NCI-H1417 (cell line): ENCODE data around the gene PER1.

Experiments
- DNase-seq, 3 experiments: peaks; one replicate each; lab custom pipeline; 2025; lab: John Stamatoyannopoulos, UW

The PER1 gene, protein sequence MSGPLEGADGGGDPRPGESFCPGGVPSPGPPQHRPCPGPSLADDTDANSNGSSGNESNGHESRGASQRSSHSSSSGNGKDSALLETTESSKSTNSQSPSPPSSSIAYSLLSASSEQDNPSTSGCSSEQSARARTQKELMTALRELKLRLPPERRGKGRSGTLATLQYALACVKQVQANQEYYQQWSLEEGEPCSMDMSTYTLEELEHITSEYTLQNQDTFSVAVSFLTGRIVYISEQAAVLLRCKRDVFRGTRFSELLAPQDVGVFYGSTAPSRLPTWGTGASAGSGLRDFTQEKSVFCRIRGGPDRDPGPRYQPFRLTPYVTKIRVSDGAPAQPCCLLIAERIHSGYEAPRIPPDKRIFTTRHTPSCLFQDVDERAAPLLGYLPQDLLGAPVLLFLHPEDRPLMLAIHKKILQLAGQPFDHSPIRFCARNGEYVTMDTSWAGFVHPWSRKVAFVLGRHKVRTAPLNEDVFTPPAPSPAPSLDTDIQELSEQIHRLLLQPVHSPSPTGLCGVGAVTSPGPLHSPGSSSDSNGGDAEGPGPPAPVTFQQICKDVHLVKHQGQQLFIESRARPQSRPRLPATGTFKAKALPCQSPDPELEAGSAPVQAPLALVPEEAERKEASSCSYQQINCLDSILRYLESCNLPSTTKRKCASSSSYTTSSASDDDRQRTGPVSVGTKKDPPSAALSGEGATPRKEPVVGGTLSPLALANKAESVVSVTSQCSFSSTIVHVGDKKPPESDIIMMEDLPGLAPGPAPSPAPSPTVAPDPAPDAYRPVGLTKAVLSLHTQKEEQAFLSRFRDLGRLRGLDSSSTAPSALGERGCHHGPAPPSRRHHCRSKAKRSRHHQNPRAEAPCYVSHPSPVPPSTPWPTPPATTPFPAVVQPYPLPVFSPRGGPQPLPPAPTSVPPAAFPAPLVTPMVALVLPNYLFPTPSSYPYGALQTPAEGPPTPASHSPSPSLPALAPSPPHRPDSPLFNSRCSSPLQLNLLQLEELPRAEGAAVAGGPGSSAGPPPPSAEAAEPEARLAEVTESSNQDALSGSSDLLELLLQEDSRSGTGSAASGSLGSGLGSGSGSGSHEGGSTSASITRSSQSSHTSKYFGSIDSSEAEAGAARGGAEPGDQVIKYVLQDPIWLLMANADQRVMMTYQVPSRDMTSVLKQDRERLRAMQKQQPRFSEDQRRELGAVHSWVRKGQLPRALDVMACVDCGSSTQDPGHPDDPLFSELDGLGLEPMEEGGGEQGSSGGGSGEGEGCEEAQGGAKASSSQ (N-terminal part only)

DNA sequence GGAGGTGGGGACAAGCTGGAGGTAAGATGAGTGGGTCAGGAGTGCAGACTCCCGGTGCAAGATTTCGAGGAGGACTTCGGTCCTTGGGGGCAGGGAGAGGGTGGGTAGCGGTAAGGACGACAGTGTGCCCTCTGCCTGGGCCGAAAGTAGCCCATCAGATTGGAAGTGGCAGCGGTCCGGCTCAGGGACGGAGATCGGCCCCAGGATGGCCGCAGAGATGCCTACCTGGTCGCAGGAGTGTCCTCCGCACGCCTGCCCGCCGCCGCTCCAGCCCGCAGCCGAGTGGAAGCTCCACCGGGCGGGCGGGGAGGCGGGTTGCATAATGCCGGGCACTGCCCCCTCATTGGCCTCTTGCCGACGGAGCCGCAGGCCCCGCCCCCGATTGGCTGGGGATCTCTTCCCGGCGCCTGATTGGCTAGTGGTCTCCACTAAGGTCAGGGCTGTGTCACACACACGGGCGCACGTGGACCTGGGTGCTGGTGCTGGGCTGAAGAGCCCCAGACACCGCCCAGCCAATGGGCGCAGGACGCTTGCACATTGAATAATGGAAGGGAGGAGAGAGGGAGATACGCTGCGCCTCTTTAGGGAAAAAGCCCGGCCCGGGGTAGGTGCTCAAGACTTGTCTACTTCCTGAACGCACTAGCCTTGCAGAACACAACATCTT is at the start of gene PER1:
TSS of gene PER1 (minus strand) at position 293 of the 664 bp plus-strand sequence. CDS start 1,698 bp downstream, outside the sequence.
- peak; percentile 86 to 92 (median 90) for DNase-seq

DNA sequence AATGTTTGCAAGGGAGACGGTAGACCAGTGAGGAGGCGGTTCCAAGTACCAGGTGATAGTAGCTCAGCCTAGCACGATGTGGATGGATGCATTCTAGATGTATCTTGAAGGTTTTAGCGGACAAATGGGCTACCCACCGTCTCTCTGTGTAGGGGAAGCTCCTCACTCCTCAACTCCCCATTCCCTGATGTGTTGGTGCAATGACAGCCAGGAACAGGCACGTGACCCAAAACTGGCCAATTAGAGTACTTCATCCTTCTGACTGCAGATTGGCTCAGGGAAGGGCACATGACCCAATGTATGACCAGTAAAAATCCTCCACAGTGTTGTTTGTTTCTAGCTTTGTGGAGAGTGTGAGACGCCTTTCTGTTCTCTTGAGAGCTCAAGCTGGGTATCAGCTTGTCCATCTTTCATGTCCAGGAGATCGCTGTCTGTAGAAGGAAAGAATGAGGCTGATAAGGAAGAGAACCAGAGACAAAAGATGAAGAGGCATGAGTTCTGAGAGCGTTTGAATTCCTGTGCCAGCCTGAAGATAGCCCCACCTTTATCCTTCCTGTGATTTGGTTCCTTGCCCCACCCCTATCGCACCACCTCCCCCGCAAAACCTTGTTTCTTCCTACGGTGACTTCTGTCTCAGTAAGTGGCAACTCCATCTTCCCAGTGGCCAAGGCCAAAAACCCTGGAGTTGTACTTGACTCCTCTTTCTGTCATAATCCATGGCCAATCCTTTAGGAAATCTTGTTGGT is 40.0 kb upstream of the PER1 start:
- peak in 2 of 3 experiments; percentile 28 to 83 for DNase-seq

DNA sequence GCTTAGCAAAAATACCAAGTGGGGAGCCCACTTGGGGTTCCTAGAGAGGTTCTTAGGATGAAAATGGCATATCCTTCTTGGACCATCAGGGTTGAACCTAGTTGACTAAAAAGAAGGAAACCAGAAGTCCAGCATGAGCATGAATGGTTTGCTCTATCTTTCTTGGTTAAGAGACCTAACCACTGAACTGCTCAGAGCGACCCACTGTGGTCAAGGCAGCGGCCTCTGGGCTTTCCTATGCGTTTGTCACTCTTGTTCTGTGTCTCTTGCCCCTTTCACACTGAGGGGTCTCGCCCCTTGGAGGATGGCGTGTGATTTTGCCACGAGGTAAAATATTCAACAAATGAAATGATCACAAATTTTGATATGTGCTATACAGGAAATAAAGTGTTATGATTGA is 38.3 kb upstream of the PER1 start:
- DNase-seq: no peak

DNA sequence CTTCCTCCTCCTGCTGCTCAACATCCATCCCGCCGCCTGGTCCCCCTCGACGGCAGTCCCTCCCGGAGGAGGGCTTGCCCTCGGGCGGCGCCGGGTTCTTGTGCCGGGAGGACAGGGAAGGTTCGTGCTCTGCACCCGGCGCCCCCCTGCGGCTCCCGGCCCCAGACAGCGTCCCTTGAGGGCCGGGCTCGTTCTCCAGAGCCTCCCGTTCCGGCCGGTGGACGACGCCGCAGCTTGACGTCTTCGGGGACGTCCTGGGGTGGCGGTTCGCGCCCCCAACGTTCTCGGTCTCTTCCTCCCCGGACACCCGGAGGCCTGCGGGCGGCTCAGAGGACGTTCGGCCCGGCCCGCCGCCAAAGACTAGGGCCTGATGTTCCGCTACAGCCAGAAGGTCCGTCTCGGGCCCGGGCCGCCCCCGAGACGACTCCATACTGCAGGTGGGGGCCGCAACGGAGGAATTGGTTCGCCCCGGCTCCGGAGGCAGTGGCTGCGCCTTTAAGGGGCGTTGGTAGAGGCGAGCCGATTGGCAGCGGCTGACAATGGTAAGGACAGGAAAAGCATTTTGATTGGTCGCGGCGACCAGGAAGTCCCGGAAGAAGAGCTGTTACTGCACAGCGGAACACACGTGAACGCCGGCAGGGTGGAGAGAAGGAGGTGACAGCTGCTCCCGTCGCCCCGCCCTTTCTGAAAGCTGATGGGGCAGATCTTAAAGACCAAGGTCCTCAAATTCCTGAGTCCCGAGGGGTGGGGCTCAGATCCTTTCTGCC is 37.7 kb upstream of the PER1 start, which contains the start of gene BORCS6:
TSS of gene BORCS6 (minus strand) at position 470 of the 767 bp plus-strand sequence. CDS start at position 430, 40 bp downstream.
- peak; percentile 84 to 95 (median 90) for DNase-seq

DNA sequence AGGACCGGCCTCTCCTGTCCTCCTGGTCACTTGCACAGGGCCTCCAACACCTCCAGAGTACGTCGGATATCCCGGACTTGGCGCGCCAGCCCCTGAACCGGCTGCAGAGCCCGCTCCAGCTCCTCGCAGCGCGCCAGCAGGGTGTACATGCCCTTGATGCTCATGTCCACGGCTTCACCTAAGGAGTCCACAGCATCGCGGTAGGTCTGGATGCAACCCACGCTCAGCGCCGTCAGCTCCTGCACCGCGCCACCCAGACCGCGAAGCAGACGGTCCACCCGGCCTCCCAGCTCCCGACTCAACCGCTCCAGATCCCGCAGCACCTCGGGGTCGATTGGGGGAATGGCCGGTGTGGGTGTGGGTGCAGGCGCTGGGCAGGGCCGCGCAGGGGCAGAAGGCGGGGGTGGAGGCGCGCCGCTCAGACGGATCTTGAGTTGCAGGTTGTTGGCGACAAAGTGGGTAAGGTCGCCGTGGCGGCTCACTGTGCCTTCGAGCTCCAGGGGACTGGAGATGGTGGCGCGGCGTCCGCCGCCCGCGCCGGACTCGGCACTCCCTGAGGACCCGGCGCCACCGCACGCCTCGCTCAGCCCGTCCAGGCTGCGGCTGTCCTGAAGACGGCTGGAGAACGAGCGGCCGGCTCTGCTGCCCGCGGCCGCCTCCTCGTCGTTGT is 37.0 kb upstream of the PER1 start:
- DNase-seq: peak in 2 of 3 experiments; percentile 39 to 40

DNA sequence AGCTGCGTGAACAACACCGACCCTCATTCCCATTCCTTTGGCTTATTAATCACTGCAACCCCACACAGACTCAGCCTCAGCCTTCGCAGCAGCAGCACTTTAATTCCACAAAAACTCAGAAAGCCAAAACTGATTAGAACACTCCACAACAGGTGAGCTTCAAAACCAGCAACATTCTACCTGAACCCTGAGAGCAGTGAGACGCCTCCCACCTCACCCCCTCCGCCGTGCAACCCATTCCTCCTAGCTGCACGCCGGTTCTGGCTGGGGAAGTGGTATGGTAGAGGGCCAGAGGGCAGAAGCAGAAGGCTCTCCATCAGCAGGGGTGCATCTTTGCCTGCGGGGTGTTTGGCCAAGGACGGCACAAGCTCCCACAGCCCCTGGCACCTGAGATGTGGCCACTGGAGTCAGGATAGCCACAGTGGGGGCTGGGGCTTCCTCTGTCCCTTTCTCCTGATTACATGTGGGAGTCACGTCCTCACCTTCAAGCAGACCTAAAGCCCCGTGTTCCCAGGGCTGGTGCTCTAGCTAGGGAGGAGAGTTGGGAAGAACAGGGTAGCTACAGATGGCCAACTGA is 36.1 kb upstream of the PER1 start:
- peak in 1 of 3 experiments; percentile 17 for DNase-seq

DNA sequence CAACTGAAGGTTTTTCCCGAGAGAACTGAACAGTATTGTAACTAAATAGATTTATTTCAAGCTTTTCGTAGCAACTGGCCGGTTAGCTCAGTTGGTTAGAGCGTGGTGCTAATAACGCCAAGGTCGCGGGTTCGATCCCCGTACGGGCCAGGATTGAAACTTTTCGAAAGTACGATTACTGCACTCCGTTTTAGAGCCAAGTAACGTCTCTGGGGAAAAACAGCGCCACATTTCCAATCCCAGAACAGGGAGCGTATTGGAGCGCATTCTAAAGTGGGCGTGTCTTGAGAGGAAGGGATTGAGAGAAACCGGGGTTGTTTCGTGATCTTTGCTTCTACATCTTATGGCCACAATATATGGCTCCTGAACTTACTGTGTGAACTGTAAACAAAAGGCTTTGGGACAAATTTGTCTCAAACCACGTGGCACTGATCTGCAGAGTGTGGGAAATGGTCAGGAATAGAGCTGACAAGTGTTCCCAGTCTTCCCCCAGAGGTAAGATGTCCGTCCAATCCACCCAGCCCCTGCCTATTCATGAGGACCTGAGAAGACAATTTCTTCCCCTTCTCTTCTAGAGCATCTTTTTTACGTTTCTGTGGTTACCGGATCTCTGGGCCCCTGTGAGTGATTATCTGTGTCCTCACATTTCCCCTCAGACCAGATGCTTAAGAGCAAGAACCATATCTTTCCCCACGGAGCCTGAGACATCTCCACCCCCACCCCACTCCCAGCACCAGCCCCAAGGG is 35.5 kb upstream of the PER1 start:
- DNase-seq: peak; percentile 89 to 97 (median 90)

DNA sequence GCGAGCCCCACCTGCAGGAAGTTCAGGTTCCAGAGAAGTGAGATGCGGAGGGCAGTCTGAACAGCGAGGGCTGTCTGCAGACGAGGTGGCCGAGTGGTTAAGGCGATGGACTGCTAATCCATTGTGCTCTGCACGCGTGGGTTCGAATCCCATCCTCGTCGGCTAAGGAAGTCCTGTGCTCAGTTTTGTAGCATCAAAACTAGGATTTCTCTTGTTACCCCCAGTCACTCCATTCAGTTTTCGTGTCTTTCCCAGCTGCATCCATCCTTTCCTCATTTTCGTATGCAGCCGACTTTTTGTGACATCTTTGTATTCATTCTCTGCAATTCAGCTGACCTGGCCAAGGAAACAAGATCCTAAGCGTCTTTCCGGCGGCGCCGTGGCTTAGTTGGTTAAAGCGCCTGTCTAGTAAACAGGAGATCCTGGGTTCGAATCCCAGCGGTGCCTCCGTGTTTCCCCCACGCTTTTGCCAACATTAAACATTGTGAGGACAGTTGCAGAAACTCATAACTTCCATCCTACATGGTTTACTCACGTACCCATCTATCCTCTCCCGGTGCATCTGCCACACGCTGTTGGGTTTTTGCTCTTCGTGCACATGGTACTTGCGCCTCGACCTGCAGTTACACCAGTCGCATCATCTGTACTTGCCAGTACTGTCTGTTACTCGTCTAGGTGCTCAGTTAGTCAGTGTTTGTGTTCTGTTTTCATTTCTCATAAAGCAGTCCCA is 34.7 kb upstream of the PER1 start:
- DNase-seq: peak; percentile 88 to 98 (median 89)

DNA sequence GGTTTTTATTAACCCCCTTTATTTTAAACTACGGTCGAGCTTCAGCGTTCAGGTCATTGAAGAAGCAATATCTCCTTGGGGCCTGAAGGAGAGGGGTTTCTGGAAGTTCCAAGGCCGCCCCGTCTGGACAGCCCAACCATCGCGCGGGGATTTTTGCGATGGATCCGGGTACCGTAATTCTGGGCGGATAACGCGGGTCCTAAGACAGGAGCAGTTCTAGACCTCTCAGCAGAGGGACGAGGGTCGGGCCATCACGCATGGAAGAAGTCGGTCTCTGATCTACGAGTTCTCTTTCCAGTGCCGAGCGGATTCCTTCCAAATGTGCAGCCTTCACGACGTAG is 34.2 kb upstream of the PER1 start:
- no peak for DNase-seq

DNA sequence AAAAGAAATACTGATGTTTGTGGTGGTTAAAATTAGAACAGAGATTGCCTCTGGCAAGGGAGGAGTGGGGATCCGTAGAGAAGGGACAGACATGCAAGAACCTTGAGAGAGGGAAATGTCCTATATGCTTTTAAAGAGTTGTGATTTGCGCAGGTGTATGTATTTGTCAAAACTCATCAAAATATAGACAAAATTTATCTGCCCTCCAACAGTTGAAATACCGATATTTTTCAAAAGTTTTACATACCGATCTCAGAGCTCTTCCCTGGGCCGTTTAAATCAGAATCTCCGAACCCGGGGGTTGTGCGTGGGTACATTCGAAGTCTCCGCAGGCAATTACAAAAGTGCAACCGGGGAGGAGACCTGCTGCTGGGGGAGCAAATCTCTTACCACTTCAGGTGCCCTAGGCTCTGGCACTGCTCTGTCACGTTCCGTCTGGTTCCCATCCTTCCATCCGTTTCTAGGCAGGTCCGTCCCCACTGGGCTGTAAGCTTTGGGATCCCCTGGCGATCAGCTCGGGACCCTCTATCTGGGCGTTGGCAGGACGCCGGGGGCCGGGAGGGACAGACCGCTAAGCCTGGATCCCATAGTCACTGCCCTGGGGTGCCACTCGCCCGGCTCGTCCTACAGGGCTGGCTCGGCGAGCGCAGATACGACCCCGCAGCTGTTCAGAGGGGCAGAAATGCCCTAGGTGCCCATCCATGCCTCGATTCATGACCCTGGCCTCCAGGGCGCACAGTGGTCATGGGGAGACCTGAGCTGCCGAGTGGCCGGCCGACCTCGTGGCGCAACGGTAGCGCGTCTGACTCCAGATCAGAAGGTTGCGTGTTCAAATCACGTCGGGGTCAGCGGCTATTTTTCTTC is 33.6 kb upstream of the PER1 start:
- peak; percentile 66 to 88 (median 77) for DNase-seq

DNA sequence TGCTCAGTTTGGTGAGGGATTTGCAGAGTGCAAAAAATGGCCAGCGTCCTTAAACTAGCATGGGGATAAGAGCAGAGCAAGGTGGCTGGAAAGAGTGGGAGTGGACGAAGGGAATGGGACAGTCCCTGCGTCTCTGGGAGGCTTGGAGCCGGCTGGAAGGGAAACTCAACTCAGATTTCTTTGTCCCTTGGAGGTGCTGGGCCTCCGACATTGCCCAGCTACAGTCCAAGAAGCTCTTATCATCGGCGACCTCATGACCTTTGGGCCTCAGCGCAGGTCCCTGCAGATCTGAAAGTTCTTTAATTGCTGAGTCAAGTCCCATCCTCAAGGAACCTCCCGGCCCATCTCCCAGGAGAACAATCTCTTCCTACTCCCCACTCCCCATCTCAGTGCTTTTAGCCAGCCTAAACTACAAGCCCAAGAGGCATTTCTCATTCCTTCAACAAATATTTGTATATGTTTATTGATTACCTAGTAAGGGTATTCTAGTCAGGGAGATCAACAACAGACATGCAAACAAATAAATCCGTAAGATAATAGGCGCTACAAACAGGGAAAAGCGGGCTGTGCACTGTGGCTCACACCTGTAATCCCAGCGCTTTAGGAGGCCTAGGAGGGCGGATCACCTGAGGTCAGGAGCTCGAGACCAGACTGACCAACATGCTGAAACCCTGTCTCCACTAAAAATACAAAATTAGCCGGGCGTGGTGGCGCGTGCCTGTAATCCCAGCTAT is 25.0 kb upstream of the PER1 start:
- no peak for DNase-seq

DNA sequence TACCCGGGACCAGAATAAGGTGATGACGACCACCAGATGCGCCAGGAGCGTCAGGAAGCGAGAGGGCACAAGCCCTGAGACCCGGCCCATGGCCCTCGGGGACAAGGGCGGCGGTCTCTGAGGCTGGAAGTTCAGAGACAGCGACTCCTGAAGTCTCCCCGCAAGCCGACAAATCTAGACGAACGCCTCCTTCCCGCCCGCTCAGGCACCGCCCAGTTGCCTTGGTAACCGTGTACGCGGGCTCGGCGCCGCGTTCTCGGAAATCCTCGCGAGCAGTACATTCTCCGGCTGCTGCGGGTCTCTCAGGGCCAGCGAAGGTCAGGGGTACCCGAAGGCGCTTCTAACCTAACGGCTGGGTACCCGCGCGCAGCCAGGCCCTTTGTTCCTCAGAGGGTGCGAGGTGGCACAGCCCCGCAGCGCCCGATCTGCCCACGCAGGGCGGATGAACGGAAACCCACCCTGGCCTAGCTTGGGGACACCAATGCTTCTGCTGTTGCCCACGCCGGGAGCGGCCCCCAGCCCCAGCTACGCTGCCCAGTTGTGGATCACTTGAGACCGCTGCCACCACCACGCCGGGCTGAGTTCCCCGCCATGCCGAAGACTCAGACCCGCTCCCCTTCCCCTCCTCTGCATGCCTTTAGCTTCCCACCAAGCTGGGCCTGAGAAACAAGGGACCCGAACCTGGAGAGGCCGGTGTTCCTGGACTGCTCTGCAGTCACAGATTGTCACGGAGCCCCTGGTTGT is 24.2 kb upstream of the PER1 start, which contains the start of gene TMEM107:
TSS of gene TMEM107 (minus strand) at position 184 of the 744 bp plus-strand sequence. CDS start at position 90, 94 bp downstream.
- DNase-seq: peak; percentile 83 to 90 (median 83)

DNA sequence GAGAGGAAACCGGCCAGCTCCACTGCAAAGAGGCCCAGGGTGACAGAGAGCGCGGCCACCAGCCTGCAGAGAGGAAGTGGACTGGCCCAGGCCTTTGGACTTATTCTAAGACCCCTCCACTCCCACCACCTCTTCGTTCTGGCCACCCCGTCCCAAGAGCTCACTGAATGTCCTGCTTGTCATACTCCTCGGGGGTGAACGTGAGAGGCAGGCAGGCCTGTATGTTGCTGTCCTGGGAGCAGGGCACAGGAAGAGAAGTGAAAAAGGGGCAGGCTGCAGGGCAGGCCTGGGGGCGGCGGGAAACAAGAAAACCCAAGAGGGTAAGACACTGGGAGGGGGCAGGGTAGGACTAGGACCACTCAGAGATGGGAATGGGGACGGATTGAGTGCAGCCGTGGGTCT is 23.6 kb upstream of the PER1 start:
- no peak for DNase-seq

DNA sequence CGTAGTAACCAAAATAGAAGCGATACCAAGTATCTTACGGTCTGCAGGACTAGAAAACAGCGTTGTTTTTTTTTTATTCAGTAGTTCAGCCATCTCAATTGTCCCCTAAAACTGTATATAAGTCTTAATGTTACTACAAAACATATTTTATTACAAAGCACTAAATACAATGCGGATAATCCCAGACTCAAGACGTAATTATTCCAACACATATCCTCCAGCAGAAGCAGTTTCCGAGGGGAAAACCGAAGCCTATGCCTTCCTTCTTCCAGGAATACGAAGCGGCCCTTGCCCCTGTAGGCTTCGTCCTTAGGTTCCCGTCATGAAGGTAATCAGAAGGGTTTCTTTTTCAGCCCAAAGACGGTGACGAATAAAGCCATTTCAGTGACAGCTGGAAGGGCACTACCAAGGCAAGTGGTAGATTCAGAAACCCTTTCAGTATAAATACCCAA is 21.7 kb upstream of the PER1 start:
- peak in 2 of 3 experiments; percentile 35 to 46 for DNase-seq
